RWPE1 (cell line): ENCODE data around the gene ADORA1.
A peak's percentile ranks its signal among the peaks of the same experiment; 100 is the strongest.

ENCODE experiments used
- CTCF ChIA-PET: fragments of 350-600 bp; sonication (Branson Sonifier 250); formaldehyde crosslinking; extraction: SDS; loops from one replicate; lab custom pipeline; 2021; lab: Yijun Ruan, JAX
- POLR2A ChIA-PET: fragments of 400-600 bp; formaldehyde crosslinking; extraction: SDS; loops from one replicate; lab custom pipeline; 2020; ENCODE audit warnings: antibody characterized with exemption; ENCODE audit not compliant: low non-redundant PET; lab: Yijun Ruan, JAX
- DNase-seq: peaks from one replicate; pipeline ENCODE4 v3.0.0; 2012; ENCODE audit warnings: low spot score
- H3K27ac ChIP-seq: fragments of 450-650 bp; 2 replicates; pipeline ENCODE4 v1.5.1; 2017
- TF ChIP-seq, protein P1 (sequence below): fragments of 450-650 bp; conservative IDR thresholded peaks from 2 replicates; pipeline ENCODE4 v1.5.1; 2017; ENCODE audit warnings: low read depth, mild to moderate bottlenecking

ADORA1 gene

GRCh38 chr1:203187304-203187685, 59.8 kb downstream of the ADORA1 start:
- TF ChIP-seq, protein P1, sequence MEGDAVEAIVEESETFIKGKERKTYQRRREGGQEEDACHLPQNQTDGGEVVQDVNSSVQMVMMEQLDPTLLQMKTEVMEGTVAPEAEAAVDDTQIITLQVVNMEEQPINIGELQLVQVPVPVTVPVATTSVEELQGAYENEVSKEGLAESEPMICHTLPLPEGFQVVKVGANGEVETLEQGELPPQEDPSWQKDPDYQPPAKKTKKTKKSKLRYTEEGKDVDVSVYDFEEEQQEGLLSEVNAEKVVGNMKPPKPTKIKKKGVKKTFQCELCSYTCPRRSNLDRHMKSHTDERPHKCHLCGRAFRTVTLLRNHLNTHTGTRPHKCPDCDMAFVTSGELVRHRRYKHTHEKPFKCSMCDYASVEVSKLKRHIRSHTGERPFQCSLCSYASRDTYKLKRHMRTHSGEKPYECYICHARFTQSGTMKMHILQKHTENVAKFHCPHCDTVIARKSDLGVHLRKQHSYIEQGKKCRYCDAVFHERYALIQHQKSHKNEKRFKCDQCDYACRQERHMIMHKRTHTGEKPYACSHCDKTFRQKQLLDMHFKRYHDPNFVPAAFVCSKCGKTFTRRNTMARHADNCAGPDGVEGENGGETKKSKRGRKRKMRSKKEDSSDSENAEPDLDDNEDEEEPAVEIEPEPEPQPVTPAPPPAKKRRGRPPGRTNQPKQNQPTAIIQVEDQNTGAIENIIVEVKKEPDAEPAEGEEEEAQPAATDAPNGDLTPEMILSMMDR = no peak
- POLR2A ChIA-PET = no interaction called here
- CTCF ChIA-PET = interaction anchor here (0.5 to 4.0 kb wide), 4 partner anchors 15 to 364 kb away, joined by 3 to 25 read pairs (median 4); no protein-coding TSS in a partner anchor

GRCh38 chr1:203187689-203188264, 60.3 kb downstream of the ADORA1 start:
- TF ChIP-seq, protein P1 = no peak
- no peak overlapping the region for H3K27ac ChIP-seq
- DNase-seq = no peak
- ChIA-PET CTCF (interaction anchor here (0.5 to 4.0 kb wide), 4 partner anchors 15 to 364 kb away, joined by 3 to 25 read pairs (median 4); no protein-coding TSS in a partner anchor), POLR2A (no interaction called here)

More at GRCh38 chr1:203187304-203187685, 59.8 kb downstream of the ADORA1 start:
- peak overlapping the region; percentile 65; the same call in 1 of the 2 replicates for H3K27ac ChIP-seq
- DNase-seq = no peak

- no peak overlapping the region for H3K27ac ChIP-seq
- TF ChIP-seq, protein P1 = no peak
- DNase-seq = no peak
- CTCF ChIA-PET = interaction anchor here (0.7 to 4.0 kb wide), 3 partner anchors 16 to 79 kb away, joined by 4 to 25 read pairs (median 4); no protein-coding TSS in a partner anchor
- POLR2A ChIA-PET = no interaction called here
These were observed 61.2 kb downstream of the ADORA1 start for GRCh38 chr1:203188686-203189232.

DNA sequence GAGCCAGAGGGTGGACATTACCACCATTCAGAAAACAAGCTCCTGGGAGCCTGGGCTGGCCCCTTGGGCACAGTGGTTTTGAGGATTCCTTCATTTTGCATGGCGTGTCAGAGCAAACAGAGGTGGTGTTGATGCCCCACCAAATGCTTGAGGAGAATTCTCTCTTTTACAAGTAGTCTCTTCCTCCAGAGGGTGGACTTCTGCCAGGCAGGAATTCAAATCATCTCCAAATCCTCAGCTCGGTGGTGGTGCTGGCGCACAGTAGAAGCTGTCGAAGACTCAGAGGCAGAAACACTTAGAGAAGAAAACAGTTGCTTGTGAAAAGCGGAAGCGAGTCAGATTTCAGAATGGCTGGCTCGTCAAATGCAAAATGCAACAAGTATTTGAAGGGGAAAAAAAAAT, 62.4 kb downstream of the ADORA1 start:
- ChIA-PET POLR2A (no interaction called here), CTCF (interaction anchor here (0.9 to 2.9 kb wide), 2 partner anchors 18 to 77 kb away, joined by 3 to 8 read pairs; no protein-coding TSS in a partner anchor)
- no peak overlapping the region for H3K27ac ChIP-seq
- TF ChIP-seq, protein P1 = no peak
- no peak for DNase-seq

- CTCF ChIA-PET = interaction anchor here (2.9 kb wide), 1 partner anchor 76 kb away, joined by 8 read pairs; no protein-coding TSS in a partner anchor
- no peak overlapping the region for H3K27ac ChIP-seq
- DNase-seq = no peak
- TF ChIP-seq, protein P1 = no peak
- POLR2A ChIA-PET = no interaction called here
These were observed 63.4 kb downstream of the ADORA1 start for GRCh38 chr1:203190949-203191348.

- H3K27ac ChIP-seq = no peak overlapping the region
- TF ChIP-seq, protein P1 = no peak
- ChIA-PET POLR2A (no interaction called here), CTCF (interaction anchor here (1.1 kb wide), 1 partner anchor 24 kb away, joined by 5 read pairs; no protein-coding TSS in a partner anchor)
- DNase-seq = no peak
These were observed 68.8 kb downstream of the ADORA1 start for GRCh38 chr1:203196371-203196770.
